Ectodermal cell (in vitro differentiated cells): ENCODE data around the gene TTC23.

Experiments used
- H3K27ac ChIP-seq: 2 replicates; pipeline ENCODE4 v1.7.0; 2013; ENCODE audit warnings: mild to moderate bottlenecking, low read depth, low read length; ENCODE audit not compliant: insufficient read depth, poor library complexity, severe bottlenecking
- H3K27me3 ChIP-seq: 2 replicates; pipeline ENCODE4 v1.7.0; 2013; ENCODE audit warnings: mild to moderate bottlenecking, low read length; ENCODE audit not compliant: insufficient read depth, control insufficient read depth, poor library complexity, severe bottlenecking
- H3K36me3 ChIP-seq: one replicate; pipeline ENCODE4 v1.7.0; 2013; ENCODE audit warnings: low read length; ENCODE audit not compliant: control insufficient read depth, insufficient read depth
- H3K4me1 ChIP-seq: one replicate; pipeline ENCODE4 v1.7.0; 2013; ENCODE audit warnings: low read length; ENCODE audit not compliant: control insufficient read depth, insufficient read depth
- H3K4me3 ChIP-seq: 2 replicates; pipeline ENCODE4 v1.7.0; 2013; ENCODE audit warnings: low read depth, low read length, control low read depth; ENCODE audit not compliant: insufficient read depth
- H3K9me3 ChIP-seq: 2 replicates; pipeline ENCODE4 v1.7.0; 2013; ENCODE audit warnings: mild to moderate bottlenecking, low read length, moderate library complexity; ENCODE audit not compliant: control insufficient read depth
- WGBS, 2 experiments: methylation state at CpG; one replicate each; pipeline ENCODE4 v1.1.7; 2013; ENCODE audit warnings: missing lambda C conversion rate in 2 of 2; 5-methylcytosine and 5-hydroxymethylcytosine counted together

TTC23 gene

GRCh38 chr15:99230867-99231266 lies 18.5 kb downstream of the TTC23 start:
- 92 to 96% methylated on average over 4 of the region's 4 CpGs for whole genome bisulfite sequencing, 2 experiments
- no peaks in the 10 kb centered on the region for H3K9me3 ChIP-seq

GRCh38 chr15:99228120-99228770 lies 21.1 kb downstream of the TTC23 start:
- H3K36me3 ChIP-seq: no peaks in the 10 kb centered on the region
- no peak overlapping the region for H3K4me3 ChIP-seq
- WGBS, 2 experiments: 94 to 98% methylated on average over 3 of the region's 3 CpGs
- no peak overlapping the region for H3K27ac ChIP-seq
- H3K4me1 ChIP-seq: no peaks in the 10 kb centered on the region
- no peaks in the 10 kb centered on the region for H3K27me3 ChIP-seq
- H3K9me3 ChIP-seq: no peaks in the 10 kb centered on the region

More at GRCh38 chr15:99230867-99231266, 18.5 kb downstream of the TTC23 start:
- Histone ChIP-seq H3K27ac (no peak overlapping the region), H3K36me3 (no peaks in the 10 kb centered on the region), H3K27me3 (no peaks in the 10 kb centered on the region), H3K4me3 (no peak overlapping the region), H3K4me1 (no peaks in the 10 kb centered on the region)

- no peaks in the 10 kb centered on the region for H3K36me3 ChIP-seq
- H3K4me1 ChIP-seq: no peaks in the 10 kb centered on the region
- H3K4me3 ChIP-seq: no peak overlapping the region
- no peaks in the 10 kb centered on the region for H3K27me3 ChIP-seq
- WGBS, 2 experiments: 80 to 92% methylated on average over 3 of the region's 3 CpGs
- no peaks in the 10 kb centered on the region for H3K9me3 ChIP-seq
- no peak overlapping the region for H3K27ac ChIP-seq
These were observed 22.6 kb downstream of the TTC23 start for GRCh38 chr15:99226802-99227201.

GRCh38 chr15:99224372-99225214 lies 24.8 kb downstream of the TTC23 start:
- H3K27ac ChIP-seq: no peak overlapping the region
- no peaks in the 10 kb centered on the region for H3K4me1 ChIP-seq
- no peaks in the 10 kb centered on the region for H3K27me3 ChIP-seq
- no peak overlapping the region for H3K4me3 ChIP-seq
- H3K36me3 ChIP-seq: no peaks in the 10 kb centered on the region
- no peaks in the 10 kb centered on the region for H3K9me3 ChIP-seq
- 95 to 96% methylated on average over 5 to 6 of the region's 6 CpGs for WGBS, 2 experiments

GRCh38 chr15:99213187-99213811 lies 36.1 kb downstream of the TTC23 start:
- Histone ChIP-seq H3K4me3 (no peak overlapping the region), H3K27ac (no peak overlapping the region), H3K4me1 (no peaks in the 10 kb centered on the region), H3K27me3 (no peaks in the 10 kb centered on the region), H3K9me3 (no peaks in the 10 kb centered on the region), H3K36me3 (no peaks in the 10 kb centered on the region)
- WGBS, 2 experiments: 0% methylated on average over 1 of the region's 1 CpG

- Histone ChIP-seq H3K27me3 (no peaks in the 10 kb centered on the region), H3K27ac (no peak overlapping the region), H3K4me3 (no peak overlapping the region), H3K4me1 (no peaks in the 10 kb centered on the region), H3K9me3 (no peaks in the 10 kb centered on the region), H3K36me3 (no peaks in the 10 kb centered on the region)
- WGBS, 2 experiments: 91 to 96% methylated on average over 7 of the region's 7 CpGs
These were observed 37.0 kb downstream of the TTC23 start for GRCh38 chr15:99212406-99212805.

- 84 to 86% methylated on average over 4 of the region's 4 CpGs for WGBS, 2 experiments
- H3K9me3 ChIP-seq: no peaks in the 10 kb centered on the region
- H3K4me1 ChIP-seq: no peaks in the 10 kb centered on the region
- no peaks in the 10 kb centered on the region for H3K27me3 ChIP-seq
- H3K4me3 ChIP-seq: no peak overlapping the region
- H3K27ac ChIP-seq: no peak overlapping the region
- no peaks in the 10 kb centered on the region for H3K36me3 ChIP-seq
These were observed 37.5 kb downstream of the TTC23 start for GRCh38 chr15:99211926-99212325.

- Histone ChIP-seq H3K27ac (no peak overlapping the region), H3K27me3 (no peaks in the 10 kb centered on the region), H3K9me3 (no peaks in the 10 kb centered on the region), H3K4me3 (no peak overlapping the region), H3K4me1 (no peaks in the 10 kb centered on the region), H3K36me3 (no peaks in the 10 kb centered on the region)
These were observed 39.0 kb downstream of the TTC23 start for GRCh38 chr15:99210334-99210733.

- Histone ChIP-seq H3K4me3 (no peak overlapping the region), H3K4me1 (no peaks in the 10 kb centered on the region), H3K9me3 (no peaks in the 10 kb centered on the region), H3K27me3 (no peaks in the 10 kb centered on the region), H3K27ac (no peak overlapping the region), H3K36me3 (no peaks in the 10 kb centered on the region)
- 97 to 100% methylated on average over 2 of the region's 2 CpGs for WGBS, 2 experiments
These were observed 40.1 kb downstream of the TTC23 start for GRCh38 chr15:99209326-99209725.

GRCh38 chr15:99207672-99208071 lies 41.7 kb downstream of the TTC23 start:
- WGBS, 2 experiments: 87 to 89% methylated on average over 3 of the region's 3 CpGs

More at GRCh38 chr15:99207672-99208071, 41.7 kb downstream of the TTC23 start:
- Histone ChIP-seq H3K4me3 (no peak overlapping the region), H3K36me3 (no peaks in the 10 kb centered on the region), H3K27ac (no peak overlapping the region), H3K27me3 (no peaks in the 10 kb centered on the region), H3K4me1 (no peaks in the 10 kb centered on the region), H3K9me3 (no peaks in the 10 kb centered on the region)
